Measurements from ENCODE around the gene BCL6. TPM values are rescaled to one million over a fixed set of nuclear protein-coding genes. Genes with fewer than 3 reads are reported as not detected.

BCL6 gene
- polyA plus RNA-seq, 2 donors = 24.4 to 28.7 TPM

DNA sequence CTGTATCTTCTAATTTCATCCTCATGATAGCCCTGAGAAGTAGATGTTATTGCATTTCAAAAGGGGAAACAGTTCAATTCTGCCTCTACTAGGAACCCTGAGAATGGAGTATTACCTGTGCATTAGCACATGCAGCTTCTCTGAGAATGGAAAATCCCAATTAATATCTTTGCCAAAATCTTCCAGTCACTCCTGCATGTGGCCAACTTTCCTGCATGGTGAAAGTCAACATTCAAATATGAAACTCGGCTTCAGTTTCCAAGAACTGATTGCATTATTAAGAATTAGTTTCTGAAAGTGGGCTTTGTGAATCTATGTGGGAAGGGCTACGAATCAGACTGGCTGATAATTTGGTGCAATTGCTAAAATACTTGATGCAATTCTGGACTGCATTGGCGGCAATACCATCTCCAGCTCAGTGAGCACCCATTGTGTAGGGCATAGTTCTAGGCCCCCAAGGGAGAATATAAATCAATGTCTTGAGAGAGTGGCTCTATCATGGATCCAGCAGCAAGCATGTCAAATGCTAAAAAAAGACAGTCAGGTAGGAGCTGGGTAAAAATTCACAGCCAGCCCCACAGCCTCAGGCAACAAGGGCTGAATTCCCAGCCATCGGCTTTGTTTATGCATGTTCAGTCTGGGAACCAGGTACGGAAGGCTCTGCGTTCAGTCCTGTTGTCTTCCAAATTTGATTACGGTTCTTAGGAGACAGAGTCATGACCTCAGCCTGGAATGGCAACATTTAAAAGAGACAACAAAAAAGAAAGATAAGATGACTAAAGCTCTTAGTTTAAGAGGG is 18.8 kb upstream of the BCL6 start:
- Histone ChIP-seq H3K4me1 (ENCODE audit: control insufficient read depth in 2 of 2, insufficient read depth in 2 of 2, low read length in 1 of 2) (no peaks in the 10 kb centered on the region), H3K4me3 (ENCODE audit: low read depth in 1 of 2, low read length in 2 of 2) (no peak overlapping the region), H3K36me3 (ENCODE audit: control insufficient read depth in 2 of 2, insufficient read depth in 2 of 2, low read length in 1 of 2) (no peaks in the 10 kb centered on the region), H3K9me3 (ENCODE audit: control insufficient read depth in 2 of 2, insufficient read depth in 1 of 2, low read depth in 1 of 2, low read length in 1 of 2) (no peaks in the 10 kb centered on the region), H3K27me3 (ENCODE audit: control insufficient read depth in 1 of 2, insufficient read depth in 2 of 2, low read length in 2 of 2) (no peaks in the 10 kb centered on the region), H3K27ac (ENCODE audit: low read depth in 2 of 2, low read length in 1 of 2) (peak overlapping the region; percentile 29 to 45)
- WGBS, 2 donors = 42 to 60% methylated on average over 7 of the region's 7 CpGs

DNA sequence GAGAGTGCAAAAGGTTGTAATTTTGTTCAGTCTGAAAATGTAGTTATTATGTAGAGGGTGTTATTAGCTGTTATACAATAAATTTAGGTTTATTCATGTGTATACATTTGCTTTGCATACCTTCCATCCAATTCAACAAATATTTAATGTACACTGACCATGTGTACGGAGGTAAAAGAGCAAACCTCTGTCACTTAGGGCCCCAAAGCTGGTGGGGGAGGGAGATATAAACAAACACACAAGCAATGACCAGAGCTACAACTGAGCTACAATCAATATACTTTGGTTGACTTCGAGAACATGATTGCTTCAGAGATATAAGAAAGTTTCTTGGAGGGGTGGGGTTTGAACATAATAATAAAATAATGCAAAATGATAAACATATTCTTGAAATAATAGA is 17.5 kb upstream of the BCL6 start:
- Histone ChIP-seq H3K9me3 (ENCODE audit: control insufficient read depth in 2 of 2, insufficient read depth in 1 of 2, low read depth in 1 of 2, low read length in 1 of 2) (no peaks in the 10 kb centered on the region), H3K36me3 (ENCODE audit: control insufficient read depth in 2 of 2, insufficient read depth in 2 of 2, low read length in 1 of 2) (no peaks in the 10 kb centered on the region), H3K4me1 (ENCODE audit: control insufficient read depth in 2 of 2, insufficient read depth in 2 of 2, low read length in 1 of 2) (no peaks in the 10 kb centered on the region), H3K27me3 (ENCODE audit: control insufficient read depth in 1 of 2, insufficient read depth in 2 of 2, low read length in 2 of 2) (no peaks in the 10 kb centered on the region), H3K4me3 (ENCODE audit: low read depth in 1 of 2, low read length in 2 of 2) (no peak overlapping the region), H3K27ac (ENCODE audit: low read depth in 2 of 2, low read length in 1 of 2) (no peak overlapping the region)
- WGBS, 2 donors = 82 to 84% methylated on average over 2 of the region's 2 CpGs

DNA sequence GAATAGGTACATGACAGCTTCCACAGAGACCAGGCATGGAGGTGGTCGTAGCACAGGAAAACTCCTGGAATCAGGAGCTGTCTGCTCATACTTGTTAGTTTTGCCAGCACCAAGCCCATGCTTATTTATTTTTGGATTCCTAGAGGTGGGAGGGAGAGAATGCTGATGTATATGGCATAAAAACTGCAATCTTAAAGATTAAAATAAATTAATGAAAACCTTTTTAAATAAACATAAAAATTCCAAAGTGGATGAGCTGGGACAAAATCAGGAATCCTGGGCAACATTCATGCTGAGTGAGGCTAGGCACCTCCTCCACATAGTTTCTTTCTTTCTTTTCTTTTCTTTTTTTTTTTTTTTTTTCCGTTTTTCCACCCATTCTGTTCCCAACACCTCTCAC is 14.3 kb upstream of the BCL6 start:
- WGBS, 2 donors = 75 to 82% methylated on average over 2 of the region's 2 CpGs
- no peaks in the 10 kb centered on the region for H3K36me3 ChIP-seq (ENCODE audit: control insufficient read depth in 2 of 2, insufficient read depth in 2 of 2, low read length in 1 of 2)
- H3K27ac ChIP-seq (ENCODE audit: low read depth in 2 of 2, low read length in 1 of 2) = no peak overlapping the region
- H3K9me3 ChIP-seq (ENCODE audit: control insufficient read depth in 2 of 2, insufficient read depth in 1 of 2, low read depth in 1 of 2, low read length in 1 of 2) = no peaks in the 10 kb centered on the region
- H3K27me3 ChIP-seq (ENCODE audit: control insufficient read depth in 1 of 2, insufficient read depth in 2 of 2, low read length in 2 of 2) = no peaks in the 10 kb centered on the region
- no peaks in the 10 kb centered on the region for H3K4me1 ChIP-seq (ENCODE audit: control insufficient read depth in 2 of 2, insufficient read depth in 2 of 2, low read length in 1 of 2)
- no peak overlapping the region for H3K4me3 ChIP-seq (ENCODE audit: low read depth in 1 of 2, low read length in 2 of 2)

DNA sequence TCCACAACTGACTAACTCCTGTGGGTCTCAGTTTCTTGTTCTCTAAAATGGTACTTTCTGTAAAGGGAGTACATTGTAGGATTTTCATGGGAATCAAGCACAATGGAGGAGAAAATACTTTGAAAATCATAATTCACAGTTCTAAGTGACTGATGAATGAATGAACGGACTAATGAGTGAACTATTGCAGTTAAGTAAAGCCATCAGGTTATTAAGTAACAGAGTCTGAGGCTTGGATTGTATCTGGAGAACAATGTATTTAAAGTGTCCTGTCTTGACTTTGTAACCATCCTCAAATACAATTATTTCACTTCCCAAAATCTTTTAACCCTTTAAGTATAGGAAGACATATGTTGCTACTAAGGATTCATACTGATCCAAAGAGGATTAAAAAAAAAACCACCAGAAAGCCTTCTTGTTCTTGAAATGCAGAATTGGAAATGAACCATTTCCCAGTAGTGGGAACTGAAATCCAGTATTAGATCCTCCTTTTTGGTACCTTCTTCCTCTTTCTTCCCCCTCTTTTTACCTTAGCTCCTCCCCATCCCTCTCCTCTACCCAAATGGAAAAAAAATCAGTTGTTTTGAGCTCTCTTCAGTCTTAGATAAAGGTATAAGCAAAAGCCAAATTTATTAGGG is 13.2 kb upstream of the BCL6 start:
- Histone ChIP-seq H3K9me3 (ENCODE audit: control insufficient read depth in 2 of 2, insufficient read depth in 1 of 2, low read depth in 1 of 2, low read length in 1 of 2) (no peaks in the 10 kb centered on the region), H3K36me3 (ENCODE audit: control insufficient read depth in 2 of 2, insufficient read depth in 2 of 2, low read length in 1 of 2) (no peaks in the 10 kb centered on the region)
- WGBS, 2 donors = 86 to 93% methylated on average over 1 of the region's 1 CpG

DNA sequence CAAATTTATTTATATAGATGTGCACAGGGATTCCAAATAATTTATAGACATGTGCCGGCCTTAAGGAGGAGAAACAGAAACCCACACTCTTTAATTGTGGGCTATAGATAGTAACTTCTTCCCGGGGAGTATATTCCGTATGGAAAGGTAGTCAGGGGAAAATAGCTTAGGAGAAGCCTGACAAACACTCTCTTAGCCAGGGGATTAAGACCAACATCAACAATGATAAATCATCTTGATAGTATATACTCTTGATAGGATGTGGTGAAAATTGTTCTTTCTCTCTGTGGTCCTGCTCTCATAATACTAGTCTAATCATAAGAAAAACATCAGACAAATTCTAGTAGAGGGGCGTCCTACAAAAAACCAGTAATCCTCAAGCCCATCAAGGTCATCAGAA is 8.2 kb upstream of the BCL6 start:
- no peaks in the 10 kb centered on the region for H3K36me3 ChIP-seq (ENCODE audit: control insufficient read depth in 2 of 2, insufficient read depth in 2 of 2, low read length in 1 of 2)
- H3K27ac ChIP-seq (ENCODE audit: low read depth in 2 of 2, low read length in 1 of 2) = no peak overlapping the region
- no peaks in the 10 kb centered on the region for H3K27me3 ChIP-seq (ENCODE audit: control insufficient read depth in 1 of 2, insufficient read depth in 2 of 2, low read length in 2 of 2)
- H3K9me3 ChIP-seq (ENCODE audit: control insufficient read depth in 2 of 2, insufficient read depth in 1 of 2, low read depth in 1 of 2, low read length in 1 of 2) = no peaks in the 10 kb centered on the region
- H3K4me1 ChIP-seq (ENCODE audit: control insufficient read depth in 2 of 2, insufficient read depth in 2 of 2, low read length in 1 of 2) = no peaks in the 10 kb centered on the region
- no peak overlapping the region for H3K4me3 ChIP-seq (ENCODE audit: low read depth in 1 of 2, low read length in 2 of 2)
- WGBS, 2 donors = 77 to 86% methylated on average over 4 of the region's 4 CpGs

More for the DNA sequence above, 13.2 kb upstream of the BCL6 start:
- Histone ChIP-seq H3K4me1 (ENCODE audit: control insufficient read depth in 2 of 2, insufficient read depth in 2 of 2, low read length in 1 of 2) (no peaks in the 10 kb centered on the region), H3K4me3 (ENCODE audit: low read depth in 1 of 2, low read length in 2 of 2) (no peak overlapping the region), H3K27me3 (ENCODE audit: control insufficient read depth in 1 of 2, insufficient read depth in 2 of 2, low read length in 2 of 2) (no peaks in the 10 kb centered on the region), H3K27ac (ENCODE audit: low read depth in 2 of 2, low read length in 1 of 2) (no peak overlapping the region)

DNA sequence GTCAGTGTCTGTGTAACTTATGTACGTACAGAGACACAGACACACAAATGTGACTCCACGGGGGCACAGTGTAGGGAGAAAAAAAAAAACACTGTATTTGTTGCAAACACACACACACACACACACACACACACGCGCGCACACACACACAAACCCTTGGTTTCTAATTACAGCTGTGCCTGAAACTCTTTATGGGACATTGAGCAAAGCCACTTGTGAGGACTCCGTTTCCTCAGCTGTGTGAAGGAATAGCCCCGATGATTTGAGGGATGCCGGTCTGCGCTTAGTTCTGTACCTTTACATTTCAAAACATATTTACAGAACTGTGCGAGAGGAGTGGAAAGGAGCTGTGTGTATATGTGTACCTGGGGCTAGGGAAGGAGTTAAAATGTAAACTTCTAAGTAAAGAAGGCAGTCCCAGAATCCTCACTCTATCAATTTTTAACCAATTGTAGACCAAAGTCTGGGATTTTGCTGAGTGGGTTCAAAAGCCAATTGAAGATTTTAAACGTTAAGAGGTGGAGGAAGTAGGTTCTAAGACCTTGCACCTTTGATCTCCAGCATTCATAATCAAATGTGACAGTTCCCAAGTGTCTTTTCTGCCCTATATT is 5.3 kb upstream of the BCL6 start:
- Histone ChIP-seq H3K4me3 (ENCODE audit: low read depth in 1 of 2, low read length in 2 of 2) (peak overlapping the region in 1 of 2 donors; percentile 37), H3K4me1 (ENCODE audit: control insufficient read depth in 2 of 2, insufficient read depth in 2 of 2, low read length in 1 of 2) (no peaks in the 10 kb centered on the region), H3K27ac (ENCODE audit: low read depth in 2 of 2, low read length in 1 of 2) (peak overlapping the region; percentile 79 to 86), H3K9me3 (ENCODE audit: control insufficient read depth in 2 of 2, insufficient read depth in 1 of 2, low read depth in 1 of 2, low read length in 1 of 2) (no peaks in the 10 kb centered on the region), H3K36me3 (ENCODE audit: control insufficient read depth in 2 of 2, insufficient read depth in 2 of 2, low read length in 1 of 2) (no peaks in the 10 kb centered on the region), H3K27me3 (ENCODE audit: control insufficient read depth in 1 of 2, insufficient read depth in 2 of 2, low read length in 2 of 2) (no peaks in the 10 kb centered on the region)
- 35 to 39% methylated on average over 11 of the region's 11 CpGs for WGBS, 2 donors

DNA sequence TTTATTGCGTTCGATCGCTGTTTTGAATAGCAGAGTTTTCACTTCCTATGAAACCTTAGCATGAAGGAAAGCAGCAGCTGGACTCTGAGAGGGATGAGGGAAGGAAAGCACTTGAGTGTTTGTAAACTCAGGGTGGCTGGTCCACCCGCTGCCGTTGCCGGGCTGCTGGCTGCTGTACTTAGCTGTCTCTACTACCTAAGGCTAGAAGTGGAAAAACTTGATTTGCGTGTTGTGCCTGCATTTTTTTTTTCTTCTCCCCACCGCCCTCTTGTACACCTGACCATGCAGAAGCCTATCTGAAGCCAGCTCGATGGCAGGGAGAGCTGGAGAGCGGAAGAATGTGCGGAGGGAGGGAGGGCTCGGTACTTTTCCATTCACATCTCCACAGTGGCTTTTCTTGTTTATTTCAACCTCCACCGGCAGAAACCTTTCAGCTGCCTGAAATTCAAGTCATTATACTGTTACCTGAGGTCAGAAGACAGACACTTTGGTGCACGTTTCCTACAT is 4.8 kb upstream of the BCL6 start:
- no peaks in the 10 kb centered on the region for H3K4me1 ChIP-seq (ENCODE audit: control insufficient read depth in 2 of 2, insufficient read depth in 2 of 2, low read length in 1 of 2)
- H3K36me3 ChIP-seq (ENCODE audit: control insufficient read depth in 2 of 2, insufficient read depth in 2 of 2, low read length in 1 of 2) = no peaks in the 10 kb centered on the region
- H3K4me3 ChIP-seq (ENCODE audit: low read depth in 1 of 2, low read length in 2 of 2) = peak overlapping the region in 1 of 2 donors; percentile 37
- H3K27me3 ChIP-seq (ENCODE audit: control insufficient read depth in 1 of 2, insufficient read depth in 2 of 2, low read length in 2 of 2) = no peaks in the 10 kb centered on the region
- no peaks in the 10 kb centered on the region for H3K9me3 ChIP-seq (ENCODE audit: control insufficient read depth in 2 of 2, insufficient read depth in 1 of 2, low read depth in 1 of 2, low read length in 1 of 2)
- H3K27ac ChIP-seq (ENCODE audit: low read depth in 2 of 2, low read length in 1 of 2) = peak overlapping the region; percentile 79 to 86
- 25 to 27% methylated on average over 14 of the region's 14 CpGs for WGBS, 2 donors

DNA sequence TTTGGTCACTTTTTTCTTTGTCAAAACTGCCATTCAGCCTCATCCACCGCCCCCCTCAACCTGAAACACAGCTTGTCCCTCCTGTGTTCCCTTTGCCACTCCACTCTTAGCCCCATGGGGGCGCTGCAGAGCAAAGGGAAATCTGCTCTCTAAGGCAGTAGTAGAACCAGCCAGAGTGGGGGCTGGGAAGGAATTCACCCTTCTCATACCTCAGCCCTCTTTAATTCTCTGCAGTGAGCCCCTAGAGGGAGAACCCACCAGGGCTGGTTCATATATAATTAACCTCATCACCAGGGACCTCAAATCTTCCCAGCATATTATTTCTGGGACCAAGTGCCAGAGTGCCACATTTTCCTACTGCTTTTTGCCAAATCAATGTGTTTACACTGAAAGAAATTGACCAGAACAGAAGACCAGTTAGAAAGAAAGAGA is 2.8 kb upstream of the BCL6 start:
- WGBS, 2 donors = 4 to 6% methylated on average over 2 of the region's 2 CpGs
- H3K27ac ChIP-seq (ENCODE audit: low read depth in 2 of 2, low read length in 1 of 2) = no peak overlapping the region
- no peak overlapping the region for H3K4me3 ChIP-seq (ENCODE audit: low read depth in 1 of 2, low read length in 2 of 2)

DNA sequence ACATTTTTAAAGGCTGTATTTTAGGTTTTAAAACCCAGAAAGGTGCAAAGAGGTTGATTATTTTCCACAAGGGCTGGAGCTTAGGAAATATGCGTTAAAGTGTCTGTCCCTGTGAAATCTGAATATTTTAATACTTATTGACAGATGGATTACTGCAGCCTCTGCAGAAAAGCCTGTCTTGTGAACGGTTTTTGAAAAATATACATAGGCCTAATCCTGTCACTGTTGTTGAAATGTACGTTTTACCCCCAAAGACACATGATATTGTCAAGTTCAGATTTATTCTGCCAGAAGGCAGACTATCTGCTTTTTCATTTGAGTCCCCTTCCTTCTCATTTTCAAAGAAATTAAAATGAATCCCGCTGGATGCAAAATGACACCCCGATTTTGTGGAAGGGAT is 2.2 kb upstream of the BCL6 start:
- no peak overlapping the region for H3K4me3 ChIP-seq (ENCODE audit: low read depth in 1 of 2, low read length in 2 of 2)
- 46 to 49% methylated on average over 5 of the region's 5 CpGs for WGBS, 2 donors
- H3K4me1 ChIP-seq (ENCODE audit: control insufficient read depth in 2 of 2, insufficient read depth in 2 of 2, low read length in 1 of 2) = no peaks in the 10 kb centered on the region
- no peak overlapping the region for H3K27ac ChIP-seq (ENCODE audit: low read depth in 2 of 2, low read length in 1 of 2)
- H3K9me3 ChIP-seq (ENCODE audit: control insufficient read depth in 2 of 2, insufficient read depth in 1 of 2, low read depth in 1 of 2, low read length in 1 of 2) = no peaks in the 10 kb centered on the region
- H3K27me3 ChIP-seq (ENCODE audit: control insufficient read depth in 1 of 2, insufficient read depth in 2 of 2, low read length in 2 of 2) = no peaks in the 10 kb centered on the region
- no peaks in the 10 kb centered on the region for H3K36me3 ChIP-seq (ENCODE audit: control insufficient read depth in 2 of 2, insufficient read depth in 2 of 2, low read length in 1 of 2)

More for the DNA sequence above, 2.8 kb upstream of the BCL6 start:
- no peaks in the 10 kb centered on the region for H3K27me3 ChIP-seq (ENCODE audit: control insufficient read depth in 1 of 2, insufficient read depth in 2 of 2, low read length in 2 of 2)
- no peaks in the 10 kb centered on the region for H3K4me1 ChIP-seq (ENCODE audit: control insufficient read depth in 2 of 2, insufficient read depth in 2 of 2, low read length in 1 of 2)
- H3K36me3 ChIP-seq (ENCODE audit: control insufficient read depth in 2 of 2, insufficient read depth in 2 of 2, low read length in 1 of 2) = no peaks in the 10 kb centered on the region
- no peaks in the 10 kb centered on the region for H3K9me3 ChIP-seq (ENCODE audit: control insufficient read depth in 2 of 2, insufficient read depth in 1 of 2, low read depth in 1 of 2, low read length in 1 of 2)
